Ovary (tissue), 3 donors: ENCODE measurements around the gene TNIK.

ENCODE experiments used
- CTCF ChIP-seq, 3 donors: fragments of 450-650 bp in 2 of 3; fragments of 200-600 bp in 1 of 3; IDR thresholded peaks; one replicate each; pipeline versions ENCODE4 v1.5.1 to v1.8.0; 2016 to 2022; ENCODE audit warnings: antibody characterized with exemption in 3 of 3, mild to moderate bottlenecking in 1 of 3
- POLR2A ChIP-seq: fragments of 450-650 bp; IDR thresholded peaks from one replicate; pipeline ENCODE4 v1.6.1; 2017; ENCODE audit warnings: antibody characterized with exemption, mild to moderate bottlenecking, moderate library complexity
- donor health status: DM: no; HTN: no; CAD: no.

GRCh38 chr3:171312741-171313140 lies 147.5 kb downstream of the TNIK start:
- no peak for TF ChIP-seq CTCF (IDR thresholded peaks at IDR 0.05)
- TF ChIP-seq POLR2A = no peak
